Fibroblast of villous mesenchyme (primary cell): ENCODE measurements around the gene CDH24. TPM values are rescaled to one million over a fixed set of nuclear protein-coding genes. Genes with fewer than 3 reads are reported as not detected.

Experiments used
- DNase-seq: peaks from one replicate; pipeline ENCODE4 v3.0.0-alpha.2; 2010; ENCODE audit warnings: low read depth
- H3K4me3 ChIP-seq: 2 replicates; pipeline ENCODE4 v1.5.1; 2011; ENCODE audit warnings: low read depth, mild to moderate bottlenecking, low read length
- total RNA-seq: library from RNA; depleted of rRNA; stranded (reverse); fragments of >200 nt; gene quantifications from 2 replicates; pipeline ENCODE4 v1.2.3, GENCODE V29; 2012
- TF ChIP-seq, protein P1 (sequence below): IDR thresholded peaks from 2 replicates; pipeline ENCODE4 v1.5.1; 2012; ENCODE audit warnings: low read depth, mild to moderate bottlenecking, low read length; ENCODE audit not compliant: insufficient read depth

The CDH24 gene, protein sequence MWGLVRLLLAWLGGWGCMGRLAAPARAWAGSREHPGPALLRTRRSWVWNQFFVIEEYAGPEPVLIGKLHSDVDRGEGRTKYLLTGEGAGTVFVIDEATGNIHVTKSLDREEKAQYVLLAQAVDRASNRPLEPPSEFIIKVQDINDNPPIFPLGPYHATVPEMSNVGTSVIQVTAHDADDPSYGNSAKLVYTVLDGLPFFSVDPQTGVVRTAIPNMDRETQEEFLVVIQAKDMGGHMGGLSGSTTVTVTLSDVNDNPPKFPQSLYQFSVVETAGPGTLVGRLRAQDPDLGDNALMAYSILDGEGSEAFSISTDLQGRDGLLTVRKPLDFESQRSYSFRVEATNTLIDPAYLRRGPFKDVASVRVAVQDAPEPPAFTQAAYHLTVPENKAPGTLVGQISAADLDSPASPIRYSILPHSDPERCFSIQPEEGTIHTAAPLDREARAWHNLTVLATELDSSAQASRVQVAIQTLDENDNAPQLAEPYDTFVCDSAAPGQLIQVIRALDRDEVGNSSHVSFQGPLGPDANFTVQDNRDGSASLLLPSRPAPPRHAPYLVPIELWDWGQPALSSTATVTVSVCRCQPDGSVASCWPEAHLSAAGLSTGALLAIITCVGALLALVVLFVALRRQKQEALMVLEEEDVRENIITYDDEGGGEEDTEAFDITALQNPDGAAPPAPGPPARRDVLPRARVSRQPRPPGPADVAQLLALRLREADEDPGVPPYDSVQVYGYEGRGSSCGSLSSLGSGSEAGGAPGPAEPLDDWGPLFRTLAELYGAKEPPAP
- 6.4 and 10.8 TPM in 2 replicates for total RNA-seq

DNA sequence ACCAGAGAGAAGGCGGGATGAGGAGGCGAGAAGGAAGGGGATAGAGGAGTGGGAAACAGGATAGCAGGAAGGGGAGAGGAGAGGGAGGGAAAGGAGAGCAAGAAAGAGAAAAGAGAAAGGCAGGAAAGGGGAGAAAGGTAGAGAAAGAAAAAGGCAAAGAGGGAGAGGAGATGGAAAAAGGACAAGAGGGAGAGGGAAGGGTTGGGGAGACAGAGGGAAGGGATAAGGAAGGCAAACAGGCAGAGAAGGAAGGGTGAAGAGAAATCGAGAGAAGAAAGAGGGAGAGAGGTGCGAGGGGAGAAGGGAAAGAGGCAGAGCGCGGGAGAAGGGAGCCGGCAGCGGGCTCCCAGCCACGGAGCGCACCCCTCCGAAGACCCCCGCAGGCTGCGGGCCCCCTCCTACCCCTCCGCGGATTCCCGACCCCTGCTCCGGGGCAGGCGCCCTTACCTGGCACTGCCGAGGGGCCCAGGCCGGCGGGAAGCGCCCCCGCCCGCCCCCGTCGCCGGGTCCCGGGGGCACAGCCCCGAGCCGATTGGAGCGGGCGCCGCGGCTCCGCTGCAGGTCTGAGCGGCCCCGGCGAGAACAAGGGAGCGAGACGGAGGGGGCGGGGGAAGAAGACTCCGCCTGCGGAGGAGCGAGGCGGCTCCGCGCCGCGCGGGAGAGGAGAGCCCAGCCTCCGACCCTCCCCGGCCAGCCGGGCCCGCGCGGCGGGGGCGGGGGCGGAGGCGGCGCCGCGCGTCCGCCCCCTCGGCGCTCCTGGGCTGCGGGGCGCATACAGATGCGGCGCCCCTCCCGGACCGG lies at the start of gene CDH24:
CDH24 (minus strand) TSS at position 565 of the 801 bp plus-strand sequence. CDS start 1,787 bp downstream, outside the sequence.
- peak within 1 kb of the TSS; percentile 59 for H3K4me3 ChIP-seq

GRCh38 chr14:23106747-23107045 lies 49.4 kb upstream of the CDH24 start:
- TF ChIP-seq, protein P1, sequence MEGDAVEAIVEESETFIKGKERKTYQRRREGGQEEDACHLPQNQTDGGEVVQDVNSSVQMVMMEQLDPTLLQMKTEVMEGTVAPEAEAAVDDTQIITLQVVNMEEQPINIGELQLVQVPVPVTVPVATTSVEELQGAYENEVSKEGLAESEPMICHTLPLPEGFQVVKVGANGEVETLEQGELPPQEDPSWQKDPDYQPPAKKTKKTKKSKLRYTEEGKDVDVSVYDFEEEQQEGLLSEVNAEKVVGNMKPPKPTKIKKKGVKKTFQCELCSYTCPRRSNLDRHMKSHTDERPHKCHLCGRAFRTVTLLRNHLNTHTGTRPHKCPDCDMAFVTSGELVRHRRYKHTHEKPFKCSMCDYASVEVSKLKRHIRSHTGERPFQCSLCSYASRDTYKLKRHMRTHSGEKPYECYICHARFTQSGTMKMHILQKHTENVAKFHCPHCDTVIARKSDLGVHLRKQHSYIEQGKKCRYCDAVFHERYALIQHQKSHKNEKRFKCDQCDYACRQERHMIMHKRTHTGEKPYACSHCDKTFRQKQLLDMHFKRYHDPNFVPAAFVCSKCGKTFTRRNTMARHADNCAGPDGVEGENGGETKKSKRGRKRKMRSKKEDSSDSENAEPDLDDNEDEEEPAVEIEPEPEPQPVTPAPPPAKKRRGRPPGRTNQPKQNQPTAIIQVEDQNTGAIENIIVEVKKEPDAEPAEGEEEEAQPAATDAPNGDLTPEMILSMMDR = no peak
- no peak for DNase-seq
- no peak overlapping the region for H3K4me3 ChIP-seq

More for the DNA sequence above, at the start of gene CDH24:
- TF ChIP-seq, protein P1 = no peak
- DNase-seq = peak; percentile 71

DNA sequence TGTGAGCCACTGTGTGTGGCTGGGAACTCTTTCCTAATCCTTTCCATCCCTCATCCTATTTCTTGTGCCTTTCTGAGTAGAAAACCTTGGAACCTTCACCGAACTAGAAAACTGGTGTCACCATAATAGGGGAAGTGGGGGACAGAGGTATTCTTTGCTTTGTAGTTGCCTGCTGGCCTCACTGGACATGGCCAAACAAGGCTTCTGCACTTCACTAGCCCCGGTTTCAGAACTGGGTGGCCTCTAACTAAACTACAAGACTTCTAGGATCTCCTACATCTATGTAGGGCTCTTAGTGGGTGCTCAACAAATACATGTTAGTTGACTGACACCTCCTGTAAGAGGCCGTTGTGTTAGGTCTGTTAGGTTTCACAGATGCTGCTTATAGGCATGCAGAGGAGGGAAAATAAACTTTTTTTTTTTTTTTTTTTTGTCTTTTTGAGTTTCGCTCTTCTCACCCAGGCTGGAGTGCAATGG lies 48.1 kb upstream of the CDH24 start:
- H3K4me3 ChIP-seq = no peak overlapping the region
- TF ChIP-seq, protein P1 = no peak
- DNase-seq = no peak

GRCh38 chr14:23104591-23105347 lies 47.4 kb upstream of the CDH24 start, which contains the start of gene CIROP:
TSS of gene CIROP (minus strand) at chr14:23104989. CDS start at chr14:23104920, 69 bp downstream.
- no peak for DNase-seq
- H3K4me3 ChIP-seq = no peak within 1 kb of the TSS
- TF ChIP-seq, protein P1 = no peak

DNA sequence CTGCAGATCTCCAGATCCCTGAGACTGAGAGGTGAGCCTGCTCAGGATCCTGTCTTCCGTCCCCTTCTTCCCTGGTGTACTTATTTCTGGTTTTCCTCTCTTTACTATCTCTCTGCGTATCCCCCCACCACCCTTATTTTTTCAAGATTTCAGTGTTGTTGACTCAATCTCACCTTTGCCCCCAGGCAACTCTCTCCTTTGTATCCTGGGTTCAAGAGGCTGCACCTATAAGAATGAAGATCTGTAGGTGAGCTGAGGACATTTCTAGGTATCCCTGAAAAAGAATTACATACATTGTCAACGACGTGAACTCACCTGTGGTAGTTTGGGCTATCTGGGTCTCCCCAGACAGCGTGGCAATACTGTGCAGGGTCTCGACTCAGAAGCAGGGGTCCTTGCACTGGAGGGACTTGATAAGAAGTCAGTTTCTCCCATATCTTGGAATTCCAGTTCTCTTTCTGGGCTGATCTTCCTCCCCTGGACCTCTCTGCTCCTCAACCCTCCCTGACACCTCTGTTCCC lies 46.8 kb upstream of the CDH24 start:
- DNase-seq = no peak
- TF ChIP-seq, protein P1 = no peak
- no peak overlapping the region for H3K4me3 ChIP-seq
